Neural progenitor cell (in vitro differentiated cells): ENCODE measurements around the gene TMEM178B.

ENCODE experiments used
- CTCF ChIP-seq: fragments of 200-600 bp; sonication (generic); IDR thresholded peaks from 2 replicates; pipeline ENCODE4 v1.5.1; 2017; ENCODE audit warnings: antibody characterized with exemption, mild to moderate bottlenecking
- EZH2phosphoT487 ChIP-seq: fragments of 200-600 bp; sonication (generic); IDR thresholded peaks from 2 replicates; pipeline ENCODE4 v1.6.1; 2017; ENCODE audit warnings: antibody characterized with exemption

- TF ChIP-seq CTCF, result no peak
- TF ChIP-seq EZH2phosphoT487, result no peak
Observed at GRCh38 chr7:141213226-141213625, 139.4 kb downstream of the TMEM178B start.
